Hematopoietic multipotent progenitor cell treated with erythropoietin and hydrocortisone succinate and interleukin-3 and kit ligand, for 8 days (in vitro differentiated cells): Measurements from ENCODE around the gene IFT81.
"Not testable (repeated sequence)": the region's sequence is repeated elsewhere in the genome, so short reads cannot be mapped to it uniquely, and the experiment has no call there.

ENCODE experiments used
- DNase-seq: peaks from one replicate; pipeline ENCODE4 v3.0.0-alpha.2; 2015

IFT81 gene

GRCh38 chr12:110124269-110124995, at the start of gene IFT81:
TSS of gene IFT81 (plus strand) at chr12:110124357. CDS start at chr12:110127381, 3,024 bp downstream.
- peak; percentile 88 for DNase-seq

GRCh38 chr12:110075880-110076279, 48.3 kb upstream of the IFT81 start:
- DNase-seq = no peak

GRCh38 chr12:110077800-110078199, 46.4 kb upstream of the IFT81 start:
- no peak for DNase-seq

DNA sequence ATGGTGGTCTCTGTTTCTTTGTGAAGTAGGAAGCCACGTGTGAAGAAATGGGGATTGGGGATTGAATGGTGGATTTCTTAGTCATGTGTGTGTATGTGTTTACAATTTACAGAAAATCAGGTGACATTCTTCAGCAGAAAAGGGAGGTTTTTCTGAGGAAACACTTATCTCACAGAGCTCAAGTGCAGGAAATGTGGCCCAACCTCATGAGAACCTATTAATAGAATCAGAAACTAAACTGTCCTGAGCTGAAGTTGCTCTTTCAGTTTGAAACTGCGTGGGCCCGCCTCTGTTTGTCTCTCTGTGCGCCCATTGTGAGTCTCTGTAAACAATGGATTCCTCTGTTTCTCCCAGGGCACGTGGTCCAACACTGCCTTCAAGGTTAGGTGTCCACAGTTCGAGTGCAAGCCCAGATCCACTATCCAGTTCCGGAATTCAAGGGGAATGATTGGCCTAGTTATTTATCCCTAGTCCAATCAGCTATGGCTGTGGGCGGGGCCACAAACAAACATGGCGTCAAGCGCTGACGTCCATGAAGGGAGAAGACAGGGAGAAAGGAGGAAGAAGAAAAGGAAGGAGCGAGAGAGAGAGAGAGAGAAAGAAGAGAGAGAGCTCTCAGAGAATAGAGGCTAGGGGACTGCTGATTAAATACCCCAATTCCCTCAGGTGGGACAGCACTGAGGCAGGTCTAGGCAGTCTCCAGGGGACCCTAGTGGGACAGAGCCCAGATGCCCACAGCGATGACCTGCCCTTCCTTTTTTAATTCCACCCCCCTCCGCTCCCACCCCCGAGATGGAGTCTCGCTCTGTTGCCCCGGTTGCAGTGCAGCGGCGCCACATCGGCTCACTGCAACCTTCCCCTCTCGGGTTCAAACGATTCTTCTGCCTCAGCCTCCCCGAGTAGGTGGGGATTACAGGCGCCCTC, 44.4 kb upstream of the IFT81 start:
- DNase-seq = peak; percentile 88

- DNase-seq = no peak
These were observed 43.7 kb upstream of the IFT81 start for GRCh38 chr12:110080410-110080809.

- DNase-seq = no peak
These were observed 39.7 kb upstream of the IFT81 start for GRCh38 chr12:110084314-110085015.

- DNase-seq = not testable (repeated sequence)
These were observed 35.9 kb upstream of the IFT81 start for GRCh38 chr12:110088216-110088615.

DNA sequence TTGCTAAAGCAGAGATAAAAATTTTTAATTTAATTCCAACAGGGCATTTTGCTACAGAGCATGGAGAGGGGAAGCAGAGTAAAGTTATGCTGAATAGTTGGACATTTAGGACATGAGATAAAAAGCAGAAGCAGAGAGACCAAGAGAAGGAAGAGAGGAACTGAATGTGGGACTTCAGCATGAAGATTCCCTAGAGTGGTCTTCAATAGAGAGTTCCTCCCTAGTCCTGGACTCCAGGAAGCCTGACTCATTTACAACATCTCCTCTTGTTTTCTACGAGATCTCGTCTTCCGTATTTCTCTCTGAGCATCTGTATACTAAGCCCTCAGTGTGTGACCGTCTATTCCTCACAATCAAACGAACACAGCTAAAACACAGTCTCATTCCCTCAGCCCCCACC, 35.2 kb upstream of the IFT81 start:
- no peak for DNase-seq

- no peak for DNase-seq
These were observed 33.7 kb upstream of the IFT81 start for GRCh38 chr12:110090266-110091135.

GRCh38 chr12:110091136-110091711, 32.9 kb upstream of the IFT81 start:
- no peak for DNase-seq

GRCh38 chr12:110093631-110094311, 30.4 kb upstream of the IFT81 start:
- DNase-seq = peak; percentile 79

- DNase-seq = peak; percentile 75
These were observed 23.7 kb upstream of the IFT81 start for GRCh38 chr12:110100315-110100970.

GRCh38 chr12:110102255-110102654, 21.9 kb upstream of the IFT81 start:
- peak; percentile 84 for DNase-seq

DNA sequence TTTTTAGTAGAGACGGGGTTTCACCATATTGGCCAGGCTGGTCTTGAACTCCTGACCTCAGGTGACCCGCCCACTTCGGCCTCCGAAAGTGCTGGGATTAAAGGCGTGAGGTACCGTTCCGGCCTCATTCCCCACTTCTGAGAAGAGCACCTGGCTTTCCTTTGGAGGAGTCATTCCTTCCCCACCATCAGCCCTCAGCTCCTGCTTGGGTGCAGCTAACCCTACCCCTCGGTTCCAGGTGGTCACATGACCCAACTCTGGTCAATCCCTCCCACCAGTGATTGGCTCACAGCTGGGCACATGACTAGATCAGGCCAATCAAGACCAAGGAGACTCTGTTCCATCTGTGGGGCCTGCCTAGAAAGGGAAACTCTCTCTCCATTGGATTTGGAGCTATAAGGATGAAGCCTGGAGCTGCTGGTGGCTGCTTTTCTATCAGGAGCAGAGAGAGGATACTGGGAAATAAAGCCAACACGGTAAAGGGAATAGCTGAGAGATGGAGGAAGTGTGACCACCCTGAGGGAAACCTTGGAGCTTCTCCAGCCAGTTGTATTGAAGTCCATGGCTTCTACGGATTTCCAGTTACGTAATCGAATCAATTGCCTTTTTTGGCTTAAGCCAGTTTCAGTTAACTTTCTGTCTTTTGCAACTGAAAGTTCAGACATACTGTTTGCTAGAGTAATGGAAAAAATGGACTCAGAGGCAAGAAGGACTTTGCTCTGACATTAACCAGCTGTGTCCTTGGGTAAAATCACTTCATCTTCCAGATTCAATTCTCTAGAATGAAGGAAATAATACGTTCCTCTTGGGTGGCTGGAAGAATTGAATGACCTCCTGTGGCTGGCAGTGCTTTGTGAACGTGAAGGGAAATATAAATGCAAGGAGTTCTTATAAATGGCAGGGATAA, 19.7 kb upstream of the IFT81 start:
- no peak for DNase-seq

GRCh38 chr12:110105159-110105558, 19.0 kb upstream of the IFT81 start:
- DNase-seq = no peak

DNA sequence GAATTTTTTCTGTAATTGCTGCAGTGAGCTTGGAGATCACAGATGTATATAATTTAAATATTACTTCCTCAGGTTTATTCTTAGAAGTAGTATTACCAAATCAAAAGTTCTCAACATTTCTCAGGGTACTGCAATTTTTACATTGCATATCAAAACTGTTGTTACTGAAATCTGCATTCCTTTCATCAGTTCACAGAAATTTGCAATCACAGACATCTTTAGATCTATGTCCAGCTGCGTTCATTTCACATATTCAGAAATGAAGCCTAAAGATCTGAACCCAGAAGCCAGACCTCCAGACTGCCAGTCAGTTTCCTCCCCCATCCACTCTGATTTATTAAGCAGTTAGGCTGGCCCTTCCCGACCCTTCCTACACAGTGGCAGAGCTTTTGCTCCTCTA, 18.2 kb upstream of the IFT81 start:
- DNase-seq = no peak

DNA sequence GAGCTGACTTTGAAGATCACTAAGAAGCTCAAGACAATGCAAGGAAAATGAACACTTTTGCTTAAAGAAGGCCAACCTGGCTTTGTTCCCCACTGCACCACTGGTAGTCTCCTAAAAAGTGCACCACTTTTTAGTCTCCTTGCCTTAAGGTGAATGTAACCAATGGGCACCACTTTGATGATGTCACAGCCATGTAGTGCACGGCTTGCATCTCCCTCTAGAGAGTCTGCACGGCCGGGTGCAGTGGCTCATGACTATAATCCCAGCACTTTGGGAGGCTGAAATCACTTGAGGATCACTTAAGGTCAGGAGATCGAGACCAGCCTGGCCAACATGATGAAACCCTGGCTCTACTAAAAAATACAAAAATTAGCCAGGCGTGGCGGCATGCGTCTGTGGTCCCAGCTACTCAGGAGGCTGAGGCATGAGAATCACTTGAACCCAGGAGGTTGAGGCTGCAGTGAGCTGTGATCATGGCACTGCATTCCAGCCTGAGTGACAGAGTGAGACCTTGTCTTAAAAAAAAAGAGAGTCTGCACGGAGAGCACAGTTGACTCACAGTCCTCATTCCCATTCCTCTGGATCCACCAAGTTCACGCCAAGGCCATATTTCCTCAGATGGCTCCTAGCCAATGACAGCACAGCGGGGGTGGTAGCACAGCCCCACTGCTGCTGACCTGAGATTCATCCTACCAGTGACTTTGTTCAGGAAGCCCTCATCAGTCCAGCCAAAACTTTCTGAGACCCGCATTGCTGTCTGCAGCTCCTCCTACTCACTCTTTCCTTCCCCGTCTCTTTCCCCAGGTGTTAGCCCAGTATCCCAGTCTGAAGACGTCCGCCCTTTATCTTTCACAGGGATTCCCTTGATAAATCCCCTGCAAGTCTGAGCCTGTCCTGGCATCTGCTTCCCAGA, 16.5 kb upstream of the IFT81 start:
- DNase-seq = no peak

DNA sequence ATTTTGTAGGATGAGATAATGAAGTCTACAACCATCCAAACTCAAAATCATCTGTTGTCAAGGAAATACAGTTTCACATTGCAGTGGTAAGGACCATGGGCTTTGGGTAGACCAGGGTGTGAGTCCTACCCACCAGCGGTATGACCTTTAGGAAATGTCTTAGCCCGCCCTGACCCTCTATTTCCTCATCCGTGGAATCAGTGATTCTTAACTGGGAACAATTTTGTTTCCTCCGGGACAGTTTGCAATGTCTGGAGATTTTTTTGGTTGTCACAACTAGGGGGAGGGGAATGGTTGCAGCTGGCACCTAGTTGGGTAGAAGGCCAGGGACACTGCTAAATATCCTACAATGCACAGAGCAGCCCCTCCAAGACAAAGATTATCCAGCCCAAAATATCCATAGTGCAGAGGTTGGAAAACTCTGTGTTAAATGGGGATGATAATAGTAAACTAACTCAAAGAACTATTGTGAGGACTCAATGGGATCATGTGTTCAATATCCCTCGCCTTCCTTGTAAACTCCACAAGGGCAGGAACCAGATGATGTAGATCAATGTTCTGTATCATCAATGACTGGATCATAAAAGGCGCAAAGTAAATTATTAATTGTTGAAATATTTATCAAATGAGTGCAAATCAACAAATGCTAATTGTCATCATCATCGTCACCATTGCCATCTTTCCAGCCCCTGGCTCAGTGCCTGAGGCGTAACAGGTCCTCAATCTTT, 15.7 kb upstream of the IFT81 start:
- no peak for DNase-seq
